ENCODE measurements around the gene IL21. TPM values are rescaled to one million over a fixed set of nuclear protein-coding genes. Genes with fewer than 3 reads are reported as not detected.

Gene IL21
- polyA plus RNA-seq, 1 donor (not counting 4 experiments of a cell fraction or from before 2014, with no cell fraction given), result not detected

DNA sequence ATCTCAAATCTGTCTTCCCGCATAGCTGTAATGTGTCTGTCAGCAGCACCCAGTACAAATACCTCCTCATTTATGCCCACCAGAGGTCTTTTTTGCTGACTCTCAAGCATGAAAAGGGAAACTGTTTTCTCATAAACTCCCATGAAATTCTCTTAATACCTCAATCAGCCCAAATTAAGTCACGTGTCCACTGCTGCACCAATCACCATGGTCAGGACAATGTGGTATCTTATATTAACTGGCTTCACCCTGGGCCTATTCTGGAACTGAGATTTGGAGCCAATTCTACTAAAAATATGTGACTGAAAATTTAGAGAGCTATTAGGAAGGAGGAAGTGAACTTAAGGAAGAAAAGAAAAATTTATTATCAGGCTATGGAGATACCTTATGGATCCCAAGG is 58.4 kb downstream of the IL21 start:
- H3K9me3 ChIP-seq (ENCODE audit: control insufficient read depth, low read depth, low read length), result no peaks in the 10 kb centered on the region
- H3K4me2 ChIP-seq (ENCODE audit: control insufficient read depth, extremely low read depth, insufficient read depth, low read depth, low read length), result no peak overlapping the region
- no peaks in the 10 kb centered on the region for H3K4me1 ChIP-seq (ENCODE audit: control insufficient read depth, extremely low read depth, insufficient read depth, low read length)
- FAIRE-seq (no peak), DNase-seq (ENCODE audit: low read depth, low spot score) (no peak)
- H3K4me3 ChIP-seq (ENCODE audit: control insufficient read depth in 2 of 3, extremely low read depth in 1 of 3, insufficient read depth in 2 of 3, low read depth in 1 of 3, low read length in 3 of 3), result no peak overlapping the region
- no peaks in the 10 kb centered on the region for H4K20me1 ChIP-seq (ENCODE audit: control insufficient read depth, extremely low read depth, insufficient read depth, low read length)
- H3K9me1 ChIP-seq (ENCODE audit: control insufficient read depth, extremely low read depth, insufficient read depth, low read length), result no peaks in the 10 kb centered on the region
- H3K27me3 ChIP-seq (ENCODE audit: control insufficient read depth, extremely low read depth, insufficient read depth, low read length), result no peaks in the 10 kb centered on the region
- dilution Hi-C loops (cut with MboI; ENCODE audit: extremely low pct_ligation_motif_present, low sequenced_read_pairs), result no loop called here
- no peak for TF ChIP-seq EZH2 (IDR thresholded peaks at IDR 0.05; ENCODE audit: low read length)
- TF ChIP-seq, protein P1, sequence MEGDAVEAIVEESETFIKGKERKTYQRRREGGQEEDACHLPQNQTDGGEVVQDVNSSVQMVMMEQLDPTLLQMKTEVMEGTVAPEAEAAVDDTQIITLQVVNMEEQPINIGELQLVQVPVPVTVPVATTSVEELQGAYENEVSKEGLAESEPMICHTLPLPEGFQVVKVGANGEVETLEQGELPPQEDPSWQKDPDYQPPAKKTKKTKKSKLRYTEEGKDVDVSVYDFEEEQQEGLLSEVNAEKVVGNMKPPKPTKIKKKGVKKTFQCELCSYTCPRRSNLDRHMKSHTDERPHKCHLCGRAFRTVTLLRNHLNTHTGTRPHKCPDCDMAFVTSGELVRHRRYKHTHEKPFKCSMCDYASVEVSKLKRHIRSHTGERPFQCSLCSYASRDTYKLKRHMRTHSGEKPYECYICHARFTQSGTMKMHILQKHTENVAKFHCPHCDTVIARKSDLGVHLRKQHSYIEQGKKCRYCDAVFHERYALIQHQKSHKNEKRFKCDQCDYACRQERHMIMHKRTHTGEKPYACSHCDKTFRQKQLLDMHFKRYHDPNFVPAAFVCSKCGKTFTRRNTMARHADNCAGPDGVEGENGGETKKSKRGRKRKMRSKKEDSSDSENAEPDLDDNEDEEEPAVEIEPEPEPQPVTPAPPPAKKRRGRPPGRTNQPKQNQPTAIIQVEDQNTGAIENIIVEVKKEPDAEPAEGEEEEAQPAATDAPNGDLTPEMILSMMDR (optimal IDR thresholded peaks at IDR 0.05 in 1 of 3, IDR thresholded peaks at IDR 0.05 in 1 of 3, conservative IDR thresholded peaks at IDR 0.05 in 1 of 3; ENCODE audit: extremely low read depth in 1 of 3, insufficient read depth in 2 of 3, low read length in 3 of 3), result no peak
- H3K27ac ChIP-seq (ENCODE audit: control insufficient read depth, insufficient read depth, low read length), result no peak overlapping the region
- no peaks in the 10 kb centered on the region for H3K79me2 ChIP-seq (ENCODE audit: control insufficient read depth, insufficient read depth, low read length)
- no peak overlapping the region for H3K9ac ChIP-seq (ENCODE audit: control insufficient read depth, extremely low read depth, insufficient read depth, low read length)
- H2AFZ ChIP-seq (ENCODE audit: control insufficient read depth, low read length), result no peak overlapping the region
- H3K36me3 ChIP-seq (ENCODE audit: control insufficient read depth in 2 of 2, extremely low read depth in 1 of 2, insufficient read depth in 2 of 2, low read length in 2 of 2), result no peaks in the 10 kb centered on the region

Other genes with a start within 250 kb of the IL21 start
- gene ADAD1, start 242.1 kb downstream of the IL21 start, polyA plus RNA-seq, result not detected in 3 replicates
- not detected in 3 replicates for gene IL2, start 164.3 kb downstream of the IL21 start, polyA plus RNA-seq
- 2.3 to 2.5 TPM (median 2.4 TPM) in 3 replicates for gene BBS12, start 111.6 kb upstream of the IL21 start, polyA plus RNA-seq
- 0.90 to 1.7 TPM (median 1.1 TPM) in 3 replicates for gene FGF2, start 205.8 kb upstream of the IL21 start, polyA plus RNA-seq

All from keratinocyte (primary cell).